ENCODE measurements around the gene NMRK2.

- TF ChIP-seq JUNB (IDR thresholded peaks at IDR 0.05), result no peak
- TF ChIP-seq REST (IDR thresholded peaks at IDR 0.05), result no peak
- TF ChIP-seq RAD21 (conservative IDR thresholded peaks at IDR 0.05 in 1 of 2, IDR thresholded peaks at IDR 0.05 in 1 of 2), result no peak
- no peak for TF ChIP-seq POLR2A (IDR thresholded peaks at IDR 0.05; ENCODE audit: low read length)
- TF ChIP-seq EP300 (IDR thresholded peaks at IDR 0.05), result no peak
- no peak for TF ChIP-seq USF2 (IDR thresholded peaks at IDR 0.05)
- TF ChIP-seq CTCF (IDR thresholded peaks at IDR 0.05), result no peak
- no peak for TF ChIP-seq RCOR1 (IDR thresholded peaks at IDR 0.05; ENCODE audit: low read depth, low read length)
- no peak for TF ChIP-seq SMC3 (IDR thresholded peaks at IDR 0.05)
- TF ChIP-seq CEBPB (IDR thresholded peaks at IDR 0.05), result no peak
- TF ChIP-seq JUN (IDR thresholded peaks at IDR 0.05), result no peak
- TF ChIP-seq KDM1A (IDR thresholded peaks at IDR 0.05; ENCODE audit: low read depth), result no peak
- TF ChIP-seq HOXB5 (CRISPR knock-in tag; IDR thresholded peaks at IDR 0.05), result no peak
- no peak for TF ChIP-seq FOXS1 (CRISPR knock-in tag; IDR thresholded peaks at IDR 0.05)
These were observed 28.6 kb upstream of the NMRK2 start for GRCh38 chr19:3904233-3904632.
